Renal cortical epithelial cell (primary cell): ENCODE data around the gene BCL10. TPM values are rescaled to one million over a fixed set of nuclear protein-coding genes. Genes with fewer than 3 reads are reported as not detected.
A peak's percentile ranks its signal among the peaks of the same experiment; 100 is the strongest.
"Not testable (repeated sequence)": the region's sequence is repeated elsewhere in the genome, so short reads cannot be mapped to it uniquely, and the experiment has no call there.

ENCODE experiments used
- DNase-seq: peaks from one replicate; pipeline ENCODE4 v3.0.0-alpha.2; 2011; ENCODE audit warnings: low read depth
- total RNA-seq: library from RNA; depleted of rRNA; stranded (reverse); fragments of >200 nt; gene quantifications from 2 replicates; pipeline ENCODE4 v1.2.3, GENCODE V29; 2014

BCL10 gene
- total RNA-seq, 1 donor from 2014 or later, result 40.0 TPM

DNA sequence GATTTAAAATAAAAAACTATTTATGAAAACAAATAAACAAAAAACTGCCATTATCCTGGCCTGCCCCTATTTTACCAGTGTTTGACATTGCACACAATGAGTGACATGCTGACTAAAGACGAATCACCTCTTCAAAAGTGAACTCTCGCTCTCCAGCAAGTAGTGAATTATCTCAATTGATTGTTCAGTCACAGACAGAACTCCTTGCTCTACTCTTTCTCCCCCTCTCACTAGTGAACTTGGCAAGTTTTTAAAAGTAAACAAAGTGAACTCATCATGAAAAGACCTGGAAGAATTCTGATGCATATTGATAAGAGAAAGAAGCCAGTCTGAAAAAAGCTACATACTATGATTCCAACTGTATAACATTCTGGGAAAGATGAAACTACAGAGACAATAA lies 12.3 kb downstream of the BCL10 start:
- DNase-seq, result peak; percentile 64

DNA sequence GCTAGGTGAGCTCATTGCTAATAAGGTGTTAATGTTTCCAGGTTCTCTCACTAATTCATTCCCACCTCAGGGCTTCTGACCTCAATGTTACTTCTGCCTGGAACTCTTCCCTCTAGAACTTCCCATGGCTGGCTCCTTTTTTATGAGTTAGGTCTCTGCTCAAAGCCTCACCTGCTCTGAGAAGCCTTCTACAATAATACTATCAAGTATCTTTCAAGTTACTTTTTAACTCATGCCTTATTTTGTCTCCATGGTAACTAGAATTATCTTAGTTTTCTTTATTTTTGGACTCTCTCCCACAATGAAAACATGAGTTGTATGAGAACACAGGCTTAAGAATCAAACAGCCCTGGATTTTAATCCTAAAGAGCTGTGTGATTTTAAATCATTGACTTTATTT lies 13.4 kb downstream of the BCL10 start:
- DNase-seq, result peak; percentile 32

DNA sequence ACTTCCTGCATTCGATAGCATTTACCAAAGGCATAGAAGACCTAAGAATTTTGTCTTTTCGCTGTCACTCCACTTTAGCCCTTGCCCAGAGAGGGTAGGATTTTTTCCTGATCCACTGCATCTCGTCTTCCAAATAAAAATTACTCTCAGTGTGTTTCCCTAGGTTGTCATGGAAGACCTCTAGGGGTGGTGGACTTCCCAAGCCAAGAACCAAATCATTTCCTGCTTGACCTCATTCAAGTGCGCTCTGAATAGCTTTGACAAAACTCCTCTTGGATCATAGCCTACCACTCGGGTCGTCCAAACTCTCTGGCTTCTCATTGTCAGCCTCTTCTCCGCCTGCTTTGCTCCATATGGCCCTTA lies 16.5 kb downstream of the BCL10 start:
- DNase-seq, result no peak

DNA sequence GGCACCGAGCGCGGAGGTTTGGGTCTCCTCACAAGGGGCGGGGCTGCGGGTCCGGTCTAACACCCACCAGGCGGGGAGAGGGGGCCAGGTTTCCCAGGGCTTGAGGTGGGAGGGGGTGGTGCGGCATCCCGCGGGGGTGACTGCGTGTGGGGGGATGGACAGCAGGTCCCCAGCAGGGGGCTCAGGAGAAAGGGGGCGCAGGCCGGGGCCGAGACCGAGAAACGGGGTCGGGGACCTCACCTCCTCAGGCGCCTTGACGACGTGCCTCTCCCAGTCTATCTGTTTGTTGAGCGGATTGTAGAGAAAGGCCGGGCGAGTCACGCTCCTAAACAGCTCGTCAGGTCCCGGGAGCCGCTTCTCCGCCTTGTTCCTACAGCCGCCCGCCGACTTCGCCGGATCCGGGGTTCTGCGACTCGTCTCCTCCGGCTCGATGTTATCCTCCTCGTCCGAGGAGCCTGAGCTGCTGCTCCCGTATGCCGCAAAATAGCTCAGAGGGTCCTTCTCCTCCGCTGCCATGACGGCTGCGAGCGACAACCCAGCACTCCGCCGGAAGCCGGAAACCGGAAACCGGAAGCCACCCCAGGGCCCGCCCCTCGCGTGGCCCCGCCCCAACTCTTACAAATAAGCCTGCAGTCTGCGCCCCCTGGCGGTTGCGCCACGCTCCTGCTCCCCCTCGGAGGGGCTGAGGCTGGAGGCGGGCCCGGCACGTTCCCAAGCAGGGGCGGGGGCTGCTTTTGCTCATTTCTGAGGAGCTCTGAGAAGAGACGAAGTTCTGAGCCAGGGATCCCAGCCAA lies 17.1 kb downstream of the BCL10 start, which contains the start of gene C1orf52:
Gene C1orf52 (minus strand): TSS at position 545 of the 794 bp plus-strand sequence. CDS start 29 bp downstream, at position 516.
- DNase-seq, result peak; percentile 69

DNA sequence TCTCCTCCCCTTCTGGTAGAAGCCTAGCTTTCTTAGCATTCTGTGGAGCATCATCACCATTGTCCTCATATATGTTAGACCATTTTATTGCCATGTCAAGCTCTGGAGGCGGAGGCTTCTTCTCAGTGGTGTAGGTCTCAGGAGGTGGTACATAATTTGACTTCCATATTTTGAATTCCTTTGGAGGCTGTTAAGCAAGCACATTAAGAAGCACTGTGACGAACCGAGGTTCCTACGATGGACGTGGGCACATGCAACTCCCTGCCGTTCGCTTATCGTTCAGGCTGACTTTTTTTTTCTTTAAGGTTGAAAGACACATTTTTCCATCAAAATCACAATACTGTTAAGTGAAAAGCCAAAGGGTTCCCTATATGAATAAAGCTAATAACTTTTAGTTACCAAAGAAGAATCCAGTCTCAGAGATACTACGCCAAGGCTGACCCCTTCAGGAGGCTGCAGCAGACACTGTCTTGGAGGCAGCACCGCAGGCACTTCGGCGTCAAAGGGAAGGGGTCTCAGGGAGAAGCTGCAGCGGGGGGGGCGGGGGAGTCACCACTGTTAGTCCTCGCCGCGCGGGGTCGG lies 17.8 kb downstream of the BCL10 start:
- DNase-seq, result no peak

DNA sequence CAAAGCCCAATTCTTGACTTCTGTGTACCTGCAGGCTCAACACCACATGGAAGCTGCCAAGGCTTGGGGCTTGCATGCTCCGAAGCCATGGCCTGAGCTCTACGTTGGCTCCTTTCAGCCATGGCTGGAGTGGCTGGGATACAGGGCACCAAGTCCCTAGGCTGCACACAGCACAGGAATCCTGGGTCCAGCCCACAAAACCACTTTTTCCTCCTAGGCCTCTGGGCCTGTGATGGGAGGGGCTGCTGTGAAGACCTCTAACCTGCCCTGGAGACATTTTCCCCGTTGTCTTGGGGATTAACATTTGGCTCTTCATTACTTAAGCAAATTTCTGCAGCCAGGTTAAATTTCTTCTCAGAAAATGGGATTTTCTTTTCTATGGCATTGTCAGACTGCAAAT lies 27.4 kb downstream of the BCL10 start:
- not testable (repeated sequence) for DNase-seq

DNA sequence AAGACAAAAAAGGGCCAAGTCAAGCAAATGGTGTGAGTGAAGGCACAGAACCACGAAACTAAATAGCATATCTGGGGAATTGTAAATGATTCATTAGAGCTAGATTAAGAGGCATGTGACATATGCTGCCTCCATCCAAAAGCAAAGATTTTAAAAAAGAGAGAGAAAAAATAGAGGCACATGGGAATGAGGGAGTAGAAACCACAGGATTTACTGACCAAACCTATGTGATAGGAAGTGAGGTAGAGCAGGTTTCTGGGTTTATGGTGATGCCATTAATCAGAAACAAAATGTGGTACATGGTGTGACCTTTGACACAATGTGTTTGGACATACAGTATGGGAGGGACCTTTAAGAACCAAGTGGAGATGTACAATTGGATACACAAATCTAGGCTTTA lies 30.5 kb downstream of the BCL10 start:
- no peak for DNase-seq

DNA sequence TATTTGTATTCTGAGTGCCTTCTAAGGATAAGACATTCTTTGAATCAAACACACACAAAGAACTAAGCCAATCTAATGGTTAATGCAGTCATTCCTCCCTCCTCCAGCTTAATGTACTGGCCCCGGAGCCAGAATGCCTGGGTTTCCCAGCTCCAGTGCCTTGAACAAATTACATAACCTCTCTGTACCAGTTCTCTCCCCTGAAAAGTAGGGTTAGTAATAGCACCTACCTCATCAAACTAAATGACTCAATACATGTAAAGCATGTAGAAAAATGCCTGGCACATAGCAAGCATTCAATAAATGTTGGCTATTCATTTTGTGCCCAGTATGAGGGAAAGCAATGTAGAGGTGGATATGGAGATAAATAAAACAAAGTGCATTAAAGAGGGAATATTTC lies 31.0 kb downstream of the BCL10 start:
- DNase-seq, result no peak

DNA sequence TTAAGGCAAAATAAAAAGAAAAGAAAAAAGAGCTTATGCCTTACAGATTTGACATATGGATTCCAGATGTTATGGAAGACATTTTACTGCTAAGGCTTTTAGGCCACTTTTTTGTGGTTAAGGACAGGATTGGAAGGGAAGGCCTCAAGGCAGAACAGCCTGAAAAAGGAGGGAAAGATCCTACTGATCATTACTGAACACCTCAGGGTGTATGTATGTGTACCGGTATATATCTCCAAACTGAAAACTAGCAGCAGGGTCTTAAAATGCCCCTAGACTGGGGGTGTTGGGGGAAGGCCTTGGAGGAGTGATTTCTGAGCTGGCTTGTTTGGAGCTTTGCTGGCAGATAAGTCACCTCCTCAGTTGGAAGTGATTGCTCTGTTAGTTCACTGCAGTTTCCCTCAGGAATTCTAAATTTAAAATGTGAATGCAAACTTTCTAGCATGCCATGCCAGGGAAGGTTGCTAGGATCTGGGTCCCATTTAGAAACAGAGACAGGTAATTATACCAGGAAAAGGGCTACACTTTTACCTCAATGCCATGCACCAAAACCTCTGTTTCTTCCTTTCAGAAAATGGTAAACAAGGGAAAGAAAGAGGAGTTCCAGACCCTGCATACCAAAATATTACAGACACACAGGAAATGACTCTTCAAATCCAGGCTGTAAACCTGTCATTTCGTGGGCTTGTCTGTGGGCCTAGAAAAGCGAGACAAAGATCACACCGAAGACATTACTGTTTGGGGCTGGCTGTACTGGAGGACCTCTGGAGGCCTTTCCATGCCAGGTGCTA lies 32.0 kb downstream of the BCL10 start:
- DNase-seq, result no peak

DNA sequence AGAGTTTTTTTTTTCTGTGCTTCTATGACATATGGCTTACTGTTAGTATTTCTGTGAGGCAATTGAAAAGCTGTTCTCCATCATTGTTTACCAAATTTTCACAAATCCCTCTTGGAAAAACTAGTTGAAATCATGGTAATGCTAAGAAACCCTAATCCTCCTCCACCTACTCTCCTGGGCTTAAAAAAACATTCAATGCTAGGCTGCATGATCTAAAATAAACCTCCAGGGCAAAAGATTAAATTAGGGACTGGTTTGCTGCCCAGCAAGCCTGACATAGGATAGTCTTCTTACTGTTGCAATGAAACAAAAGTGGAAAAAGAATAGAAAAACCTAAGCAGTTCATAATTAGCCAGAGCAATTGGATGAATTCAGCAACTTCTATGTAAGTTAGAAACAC lies 33.1 kb downstream of the BCL10 start:
- DNase-seq, result no peak

DNA sequence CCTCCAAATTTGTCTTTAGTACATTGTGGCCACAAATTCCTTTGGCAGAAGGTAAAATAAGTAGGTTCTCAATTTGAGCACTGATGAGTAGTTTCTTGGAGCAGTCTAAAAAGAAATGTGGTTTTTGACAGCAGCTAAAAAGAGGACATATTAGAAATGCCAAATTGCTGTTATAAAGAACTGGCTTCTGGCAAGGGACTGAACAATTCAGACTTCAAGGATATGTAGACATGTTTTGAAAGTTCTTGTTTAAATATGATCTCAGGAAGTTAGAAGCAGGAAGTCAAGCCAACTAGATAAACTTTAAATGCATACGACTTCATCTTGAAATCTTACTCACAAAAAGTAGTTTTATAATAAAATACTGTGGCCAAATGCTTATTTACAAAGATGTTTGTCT lies 35.8 kb downstream of the BCL10 start:
- DNase-seq, result no peak

DNA sequence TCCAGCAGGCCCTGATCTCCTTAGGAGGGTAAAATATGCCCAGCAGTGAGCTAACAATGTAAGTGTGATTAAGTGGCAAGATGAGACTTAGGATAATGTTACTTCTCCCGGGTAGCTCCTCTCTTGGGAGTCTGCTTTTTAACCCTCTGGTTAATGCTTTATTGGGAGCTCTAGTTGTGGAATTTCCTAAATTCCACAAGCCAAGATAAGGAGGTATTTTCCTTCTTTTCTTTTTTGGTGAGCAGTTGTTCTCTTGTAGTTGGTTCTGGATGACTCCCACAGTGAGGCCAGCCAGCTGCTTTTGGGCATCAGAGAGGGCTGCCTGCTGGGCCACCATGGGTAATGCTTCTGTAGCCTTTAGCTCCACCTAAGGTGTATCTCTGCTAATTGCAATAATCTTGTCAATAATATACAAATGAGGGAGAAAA lies 36.2 kb downstream of the BCL10 start:
- DNase-seq, result no peak

DNA sequence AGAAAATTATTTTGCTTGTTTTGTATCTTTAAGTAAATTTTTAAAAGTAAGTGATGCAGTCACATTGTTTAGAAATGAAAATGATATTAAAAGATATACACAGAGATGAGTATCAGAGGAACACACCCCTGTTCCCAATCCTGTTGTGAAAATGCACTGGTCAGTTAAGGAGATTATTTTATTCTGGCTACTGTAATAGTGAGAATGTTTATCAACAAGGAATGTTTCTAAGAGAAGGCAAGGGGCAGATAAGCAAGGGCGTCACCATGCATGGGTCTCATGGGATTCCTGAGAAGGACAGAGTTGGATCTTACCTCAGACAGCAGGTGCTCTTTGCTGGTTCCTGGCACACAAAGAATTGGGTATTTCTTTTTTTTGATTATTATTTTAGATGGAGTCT lies 38.8 kb downstream of the BCL10 start:
- DNase-seq, result no peak

DNA sequence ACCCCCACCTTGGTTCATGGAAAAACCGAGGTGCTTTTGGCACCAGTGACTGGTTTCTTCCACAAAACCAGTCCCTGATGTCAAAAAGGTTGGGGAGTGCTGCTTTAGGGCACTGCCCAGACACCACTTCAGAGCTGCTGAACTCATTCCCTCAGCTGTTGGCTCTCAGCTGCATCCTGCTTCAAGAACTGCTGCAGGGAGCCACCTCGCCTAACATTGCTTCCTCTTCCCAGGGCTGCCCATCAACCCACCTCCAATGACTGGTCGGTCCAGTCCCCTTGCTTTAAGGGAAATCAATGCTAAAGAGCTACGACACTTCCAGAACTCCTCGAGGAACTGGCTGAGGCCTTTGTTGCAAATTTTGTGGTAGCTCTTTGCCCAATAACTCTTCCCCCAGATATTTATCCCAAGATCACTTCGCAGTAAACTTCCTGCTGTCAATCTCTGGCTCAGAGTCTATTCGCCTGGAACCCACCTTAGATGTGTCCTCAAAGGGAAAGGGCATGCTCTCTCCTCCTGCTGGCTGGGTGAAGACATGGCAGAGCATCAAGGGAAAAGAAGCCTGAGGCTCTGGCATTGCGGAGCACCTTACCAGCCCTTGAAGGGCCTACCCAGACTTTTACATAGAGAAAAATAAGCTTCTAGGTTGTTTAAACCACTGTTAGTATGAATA lies 46.0 kb downstream of the BCL10 start:
- DNase-seq, result no peak

DNA sequence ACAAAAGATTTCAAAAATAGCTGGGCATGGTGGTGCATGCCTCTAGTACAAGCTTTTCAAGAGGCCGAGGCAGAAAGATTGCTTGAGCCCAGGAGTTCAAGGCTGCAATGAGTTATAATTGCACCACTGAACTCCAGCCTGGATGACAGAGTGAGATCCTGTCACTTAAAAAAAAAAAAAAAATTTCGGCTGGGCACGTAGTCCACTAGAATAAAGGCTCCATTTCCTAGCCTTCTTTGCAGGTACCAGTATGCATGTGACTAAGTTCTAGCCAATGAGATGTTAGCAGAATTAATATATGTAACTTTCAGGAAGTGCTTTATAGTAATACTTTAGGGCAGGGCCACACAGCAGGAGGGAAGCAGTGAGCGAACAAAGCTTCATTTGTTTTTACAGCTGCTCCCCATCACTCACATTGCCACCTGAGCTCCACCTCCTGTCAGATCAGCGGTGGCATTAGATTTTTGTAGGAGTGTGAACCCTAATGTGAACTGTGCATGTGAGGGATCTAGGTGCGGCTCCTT lies 46.8 kb downstream of the BCL10 start:
- DNase-seq, result no peak

DNA sequence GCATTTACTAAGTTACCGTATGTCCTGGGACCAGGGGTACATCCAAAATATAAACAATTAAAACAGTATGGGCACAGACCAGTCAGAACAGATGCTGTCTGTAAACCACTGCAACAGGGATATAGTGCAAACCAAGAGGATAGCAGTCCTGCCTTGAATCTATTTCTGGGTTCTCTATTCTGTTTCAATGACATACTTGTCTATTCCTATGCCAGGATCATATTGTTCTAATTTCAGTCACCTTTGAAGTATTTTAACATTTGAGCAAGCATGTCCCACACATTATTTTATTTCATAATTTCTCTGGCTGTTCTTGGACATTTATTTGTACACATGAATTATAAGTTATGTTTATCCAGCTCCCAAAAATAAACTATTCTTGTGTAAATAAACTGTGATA lies 47.5 kb downstream of the BCL10 start:
- no peak for DNase-seq

DNA sequence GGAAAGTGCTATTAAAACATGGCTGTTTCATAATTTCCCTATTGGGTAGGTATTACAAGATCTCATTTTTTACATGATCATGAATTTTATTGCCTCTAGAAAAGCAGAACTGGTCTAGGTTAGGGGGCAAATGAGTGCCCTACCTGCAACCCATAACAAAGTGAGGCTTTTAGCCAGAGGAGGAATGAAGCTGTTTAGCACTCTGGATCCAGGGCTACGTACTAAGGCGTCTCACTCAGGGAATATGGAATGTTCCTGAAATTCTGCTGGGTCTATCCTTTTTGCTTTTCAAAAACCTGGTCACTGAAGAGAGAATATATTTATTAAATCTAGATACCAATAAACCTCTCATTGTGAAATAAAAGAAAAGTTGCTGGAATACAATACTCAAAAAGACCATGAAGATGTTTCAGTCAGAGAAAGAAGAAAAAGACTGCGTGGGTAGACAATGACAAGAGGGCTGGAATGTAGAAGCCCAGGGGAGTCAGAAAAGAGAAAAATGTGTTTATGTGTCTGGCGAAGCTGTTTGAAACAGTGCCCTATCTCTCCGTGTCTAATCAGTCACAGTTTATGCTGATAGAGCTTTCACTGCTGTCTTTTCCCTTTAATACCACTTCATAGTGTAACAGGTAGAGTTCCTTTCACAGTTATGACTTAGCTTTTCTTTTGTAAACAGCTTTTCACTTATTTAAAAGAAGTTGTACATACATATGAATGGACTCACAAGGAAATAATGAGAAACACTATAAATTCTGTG lies 50.6 kb downstream of the BCL10 start:
- no peak for DNase-seq

DNA sequence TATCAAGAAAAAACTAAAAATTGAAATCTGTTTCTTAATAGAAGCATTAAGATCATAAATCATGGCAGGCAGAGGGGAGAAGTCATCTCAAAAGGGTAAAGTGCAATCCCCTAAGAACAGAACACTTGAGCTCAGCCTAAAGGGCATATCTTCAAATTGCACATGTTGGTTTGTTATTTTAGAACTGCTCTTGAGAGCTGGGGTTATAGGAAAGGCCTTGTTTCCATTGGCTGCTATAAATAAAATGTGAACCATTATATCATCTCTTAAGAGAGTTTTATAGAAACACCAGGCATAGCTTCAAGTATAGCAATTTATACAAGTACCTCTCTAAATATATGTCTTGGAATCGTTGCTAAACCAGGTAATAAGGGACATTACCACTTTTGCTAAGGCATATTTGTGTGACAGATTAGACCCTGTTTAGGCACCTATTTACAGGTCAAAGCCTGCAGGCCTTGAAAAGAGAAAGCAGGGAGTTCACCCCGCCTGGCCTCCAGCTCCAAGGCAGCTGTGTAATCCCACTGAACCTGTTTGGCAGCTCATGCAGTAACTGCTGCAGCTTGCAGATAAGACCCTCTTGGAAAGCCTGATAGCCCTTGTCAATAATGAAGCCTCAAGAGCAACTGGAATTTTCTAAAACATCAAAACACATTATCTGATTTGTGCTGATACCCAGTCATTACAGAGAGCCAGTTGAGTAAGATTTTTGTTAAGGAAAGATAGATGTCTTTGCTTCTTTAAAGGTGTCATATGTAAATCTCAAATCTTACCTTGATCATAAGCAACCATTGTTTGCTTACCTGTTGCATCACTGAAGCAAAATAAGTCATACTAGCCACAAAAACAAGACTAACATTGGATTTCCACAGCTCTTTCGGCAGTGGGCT lies 51.5 kb downstream of the BCL10 start:
- no peak for DNase-seq

DNA sequence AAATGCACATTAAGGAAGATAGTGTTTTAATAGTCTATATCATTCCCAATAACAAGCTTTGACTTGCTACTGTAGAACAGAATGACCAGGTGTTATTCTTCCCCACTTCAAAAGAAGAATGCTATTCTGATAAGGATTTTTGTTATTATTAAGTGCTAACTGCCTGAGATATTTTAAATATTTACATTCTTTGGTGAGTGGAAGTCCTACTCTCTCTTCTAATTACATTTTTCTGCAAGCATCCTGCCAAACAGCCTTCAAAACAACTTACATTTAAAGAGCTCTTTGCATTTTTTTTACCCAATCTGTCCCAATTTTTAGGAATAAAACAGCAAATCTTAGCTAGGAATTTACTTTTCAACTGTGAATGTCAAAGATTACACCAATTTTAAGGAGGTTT lies 52.1 kb downstream of the BCL10 start:
- no peak for DNase-seq

DNA sequence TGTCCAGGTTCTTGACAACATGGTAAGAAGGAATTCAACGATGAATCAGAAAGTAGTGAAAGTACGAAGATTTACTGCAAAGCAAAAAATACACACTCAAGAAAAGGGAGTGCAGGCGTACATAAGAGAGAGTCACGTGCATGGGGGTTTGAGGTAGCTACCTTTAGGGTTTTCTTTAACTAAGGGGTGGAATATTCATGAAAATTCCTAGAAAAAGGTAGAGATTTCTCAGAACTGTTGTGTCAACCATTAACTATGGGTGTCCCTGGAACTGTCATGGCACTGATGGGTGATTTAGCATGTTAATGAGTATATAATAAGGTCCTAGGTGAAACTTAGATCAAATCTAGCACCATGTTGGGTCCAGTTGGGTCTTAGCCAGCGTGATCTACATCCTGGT lies 53.1 kb downstream of the BCL10 start:
- DNase-seq, result no peak
